Uterus (tissue), 4 donors: Measurements from ENCODE around the gene CDK5. TPM values are rescaled to one million over a fixed set of nuclear protein-coding genes. Genes with fewer than 3 reads are reported as not detected.

Experiments used
- DNase-seq, 2 donors: peaks; one replicate each; pipeline ENCODE4 v3.0.0-alpha.2; 2019 to 2020
- H3K27ac ChIP-seq, 2 donors: fragments of 200-600 bp; sonication (generic); 1 replicate in 1 of 2; 2 replicates in 1 of 2; pipeline ENCODE4 v1.5.1; 2016 to 2018
- H3K27me3 ChIP-seq, 2 donors: fragments of 200-600 bp; sonication (generic); one replicate each; pipeline ENCODE4 v1.5.1; 2018 to 2019; ENCODE audit warnings: control low read depth in 1 of 2
- H3K36me3 ChIP-seq, 2 donors: fragments of 200-600 bp; sonication (generic); one replicate each; pipeline ENCODE4 v1.5.1; 2019; ENCODE audit warnings: control low read depth in 1 of 2
- H3K4me1 ChIP-seq, 2 donors: fragments of 200-600 bp; sonication (generic); one replicate each; pipeline ENCODE4 v1.5.1; 2018 to 2019; ENCODE audit warnings: control low read depth in 1 of 2
- H3K4me3 ChIP-seq, 2 donors: fragments of 200-600 bp; sonication (generic); 1 replicate in 1 of 2; 2 replicates in 1 of 2; pipeline ENCODE4 v1.5.1; 2018 to 2019; ENCODE audit warnings: mild to moderate bottlenecking in 1 of 2
- H3K9me3 ChIP-seq, 2 donors: fragments of 200-600 bp; sonication (generic); one replicate each; pipeline ENCODE4 v1.5.1; 2019; ENCODE audit warnings: control low read depth in 1 of 2
- CTCF ChIP-seq, 4 experiments: fragments of 200-600 bp in 2 of 4; fragments of 450-650 bp in 2 of 4; sonication (generic) in 2 of 4; IDR thresholded peaks; one replicate each; pipeline ENCODE4 v1.5.1; 2016 to 2019; ENCODE audit warnings: antibody characterized with exemption in 4 of 4, mild to moderate bottlenecking in 2 of 4, moderate library complexity in 1 of 4
- POLR2A ChIP-seq, 2 donors: fragments of 450-650 bp; IDR thresholded peaks; one replicate each; pipeline ENCODE4 v1.6.1; 2016; ENCODE audit warnings: antibody characterized with exemption in 2 of 2, mild to moderate bottlenecking in 1 of 2, moderate library complexity in 1 of 2
- intact Hi-C: fragments of 100-400 bp; cut with DNase I; formaldehyde crosslinking; loops from one replicate; pipeline ENCODE4 v1.15.1; 2023; ENCODE audit warnings: low total_unique reads
- total RNA-seq, 4 donors: library from RNA; depleted of rRNA in 3 of 4; stranded (reverse); fragments of >200 nt in 3 of 4; gene quantifications; one replicate each; pipeline versions ENCODE4 v1.1.0 to v1.2.4, GENCODE V29; 2014 to 2023
- donor health status: DM: yes; HTN: yes; CAD: no.

Gene CDK5
- total RNA-seq, 4 donors from 2014 or later = 0.51 to 9.3 (median 2.7) TPM

GRCh38 chr7:151056666-151057505 is 811 bp downstream of the CDK5 start:
- intact Hi-C loops = no loop called here
- Histone ChIP-seq H3K4me1 (peaks cover 0 to 26% of the 10 kb centered on the region in 2 donors), H3K27ac (peak overlapping the region in 1 of 2 donors; percentile 99), H3K27me3 (no peaks in the 10 kb centered on the region), H3K9me3 (no peaks in the 10 kb centered on the region), H3K36me3 (no peaks in the 10 kb centered on the region), H3K4me3 (peak overlapping the region; percentile 58 to 82)
- TF ChIP-seq POLR2A (IDR thresholded peaks at IDR 0.05) (no peak), CTCF (IDR thresholded peaks at IDR 0.05) (no peak)
- DNase-seq = no peak

- H3K27me3 ChIP-seq = no peaks in the 10 kb centered on the region
- no peaks in the 10 kb centered on the region for H3K36me3 ChIP-seq
- intact Hi-C loops = no loop called here
- H3K4me3 ChIP-seq = no peak overlapping the region
- no peaks in the 10 kb centered on the region for H3K9me3 ChIP-seq
- peaks cover 0 to 23% of the 10 kb centered on the region in 2 donors for H3K4me1 ChIP-seq
- no peak overlapping the region for H3K27ac ChIP-seq
- TF ChIP-seq POLR2A (IDR thresholded peaks at IDR 0.05) = no peak
- TF ChIP-seq CTCF (IDR thresholded peaks at IDR 0.05) = no peak
- no peak for DNase-seq
Observed at GRCh38 chr7:151056283-151056665, 1.4 kb downstream of the CDK5 start.

DNA sequence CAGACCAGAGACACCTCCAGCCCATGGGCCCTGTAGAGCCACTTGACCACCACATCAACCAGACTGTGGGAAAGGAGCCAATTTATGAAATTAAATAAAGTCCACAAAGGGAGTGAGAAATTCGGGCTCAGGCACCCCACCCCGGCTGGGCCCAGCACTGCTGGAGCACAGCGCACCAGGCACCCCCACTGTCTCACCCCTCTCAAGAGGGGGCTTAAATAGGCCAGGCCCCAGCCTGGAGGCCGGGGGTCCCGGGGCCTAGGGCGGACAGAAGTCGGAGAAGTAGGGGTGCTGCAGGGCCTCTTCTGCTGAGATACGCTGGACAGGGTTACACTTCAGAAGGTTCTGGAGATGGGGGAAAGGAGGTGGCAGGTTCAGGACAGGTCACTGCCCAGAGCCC is 3.9 kb downstream of the CDK5 start:
- Histone ChIP-seq H3K4me1 (peaks cover 0 to 17% of the 10 kb centered on the region in 2 donors), H3K27me3 (no peaks in the 10 kb centered on the region), H3K4me3 (no peak overlapping the region), H3K27ac (no peak overlapping the region), H3K9me3 (no peaks in the 10 kb centered on the region), H3K36me3 (no peaks in the 10 kb centered on the region)
- DNase-seq = no peak
- intact Hi-C loops = no loop called here
- no peak for TF ChIP-seq CTCF (IDR thresholded peaks at IDR 0.05)
- no peak for TF ChIP-seq POLR2A (IDR thresholded peaks at IDR 0.05)

DNA sequence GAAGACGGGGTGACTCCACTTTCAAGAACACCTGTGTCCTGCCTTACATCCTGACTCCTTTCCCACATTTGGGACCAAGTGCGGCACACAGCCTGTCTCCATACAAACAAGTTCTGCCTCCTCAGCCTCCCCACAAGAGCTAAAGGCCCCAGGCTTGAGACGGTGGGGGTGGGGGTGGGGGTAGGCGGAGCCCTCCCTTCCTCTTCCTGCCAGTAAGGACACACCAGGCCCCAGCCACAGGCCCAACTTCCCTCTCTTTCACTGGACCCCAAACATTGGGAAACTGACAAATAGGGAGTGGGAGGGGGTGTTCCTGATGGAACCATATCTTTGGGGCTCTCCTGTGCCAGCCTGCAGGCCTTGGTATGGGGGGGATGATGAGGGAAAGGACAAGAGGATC is 4.6 kb downstream of the CDK5 start:
- intact Hi-C loops = no loop called here
- no peak for TF ChIP-seq POLR2A (IDR thresholded peaks at IDR 0.05)
- no peak for TF ChIP-seq CTCF (IDR thresholded peaks at IDR 0.05)
- no peak for DNase-seq
- no peaks in the 10 kb centered on the region for H3K9me3 ChIP-seq
- peaks cover 0 to 17% of the 10 kb centered on the region in 2 donors for H3K4me1 ChIP-seq
- H3K27ac ChIP-seq = no peak overlapping the region
- no peak overlapping the region for H3K4me3 ChIP-seq
- H3K36me3 ChIP-seq = no peaks in the 10 kb centered on the region
- no peaks in the 10 kb centered on the region for H3K27me3 ChIP-seq

- TF ChIP-seq CTCF (IDR thresholded peaks at IDR 0.05) = no peak
- TF ChIP-seq POLR2A (IDR thresholded peaks at IDR 0.05) = no peak
- H3K27me3 ChIP-seq = no peaks in the 10 kb centered on the region
- DNase-seq = peak in 1 of 2 donors; percentile 61
- intact Hi-C loops = no loop called here
- no peak overlapping the region for H3K27ac ChIP-seq
- peaks cover 0 to 21% of the 10 kb centered on the region in 2 donors for H3K4me1 ChIP-seq
- no peaks in the 10 kb centered on the region for H3K36me3 ChIP-seq
- H3K4me3 ChIP-seq = no peak overlapping the region
- H3K9me3 ChIP-seq = no peaks in the 10 kb centered on the region
Observed at GRCh38 chr7:151051108-151051507, 6.6 kb downstream of the CDK5 start.
